Effector memory CD8-positive, alpha-beta T cell (primary cell): ENCODE results near the gene RAPGEF1.

ENCODE experiments used
- ATAC-seq: fragments of 150-1000 bp; cut with Tn5 transposase; replicated peaks from 2 replicates; pipeline ENCODE4 v1.10.0; 2021; ENCODE audit warnings: mild to moderate bottlenecking, moderate library complexity
- DNase-seq, 3 experiments: peaks; one replicate each; pipeline ENCODE4 v3.0.0; 2021
- H3K27ac Mint-ChIP-seq, 2 donors: one replicate each; pipeline ENCODE4 v1.8.0; 2022; ENCODE audit warnings: mild to moderate bottlenecking in 2 of 2, mixed read lengths in 2 of 2, moderate library complexity in 2 of 2
- H3K27me3 Mint-ChIP-seq, 2 donors: one replicate each; pipeline ENCODE4 v1.8.0; 2022; ENCODE audit warnings: mixed read lengths in 2 of 2
- H3K36me3 Mint-ChIP-seq: one replicate; pipeline ENCODE4 v1.8.0; 2022; ENCODE audit warnings: mild to moderate bottlenecking, moderate library complexity, mixed read lengths; ENCODE audit not compliant: insufficient read depth
- H3K4me1 Mint-ChIP-seq, 2 donors: one replicate each; pipeline ENCODE4 v1.8.0; 2022; ENCODE audit warnings: low read depth in 2 of 2, mixed read lengths in 2 of 2
- H3K4me3 Mint-ChIP-seq, 2 donors: one replicate each; pipeline ENCODE4 v1.8.0; 2022; ENCODE audit warnings: mild to moderate bottlenecking in 2 of 2, mixed read lengths in 2 of 2, moderate library complexity in 2 of 2
- H3K9me3 Mint-ChIP-seq, 2 donors: one replicate each; pipeline ENCODE4 v1.8.0; 2022; ENCODE audit warnings: mixed read lengths in 2 of 2

Gene RAPGEF1

GRCh38 chr9:131582056-131582455 is 157.8 kb downstream of the RAPGEF1 start:
- no peak for DNase-seq
- no peaks in the 10 kb centered on the region for H3K9me3 Mint-ChIP-seq
- peaks cover 37 to 50% of the 10 kb centered on the region in 2 donors for H3K4me1 Mint-ChIP-seq
- H3K4me3 Mint-ChIP-seq = no peak overlapping the region
- no peaks in the 10 kb centered on the region for H3K27me3 Mint-ChIP-seq
- H3K36me3 Mint-ChIP-seq = peaks cover 77% of the 10 kb centered on the region
- peak overlapping the region; percentile 53 to 75 for H3K27ac Mint-ChIP-seq
- no peak for ATAC-seq

DNA sequence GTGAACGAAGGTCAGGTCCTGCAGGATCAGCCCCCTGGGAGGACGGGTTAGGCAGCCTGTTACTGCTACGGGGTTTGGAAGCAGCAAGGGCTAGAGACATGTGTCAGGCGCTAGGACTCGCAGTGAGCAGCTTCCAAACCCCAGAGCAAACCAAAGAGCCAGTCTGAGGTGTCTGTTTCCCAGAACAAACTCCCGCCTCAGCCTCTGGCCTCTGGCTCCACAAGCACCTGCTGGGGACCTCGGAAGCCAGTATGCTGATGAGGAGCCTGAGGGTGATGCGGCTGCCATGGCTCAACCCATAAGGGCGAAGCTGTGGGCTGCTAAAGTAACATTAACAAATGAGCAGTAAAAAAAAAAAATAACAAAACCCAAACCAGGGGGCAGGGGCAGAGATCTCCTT is 159.5 kb downstream of the RAPGEF1 start:
- DNase-seq = no peak
- H3K9me3 Mint-ChIP-seq = no peaks in the 10 kb centered on the region
- H3K27me3 Mint-ChIP-seq = no peaks in the 10 kb centered on the region
- peak overlapping the region in 1 of 2 donors; percentile 66 for H3K27ac Mint-ChIP-seq
- H3K4me3 Mint-ChIP-seq = no peak overlapping the region
- peaks cover 83% of the 10 kb centered on the region for H3K36me3 Mint-ChIP-seq
- no peak for ATAC-seq
- peaks cover 27 to 39% of the 10 kb centered on the region in 2 donors for H3K4me1 Mint-ChIP-seq

DNA sequence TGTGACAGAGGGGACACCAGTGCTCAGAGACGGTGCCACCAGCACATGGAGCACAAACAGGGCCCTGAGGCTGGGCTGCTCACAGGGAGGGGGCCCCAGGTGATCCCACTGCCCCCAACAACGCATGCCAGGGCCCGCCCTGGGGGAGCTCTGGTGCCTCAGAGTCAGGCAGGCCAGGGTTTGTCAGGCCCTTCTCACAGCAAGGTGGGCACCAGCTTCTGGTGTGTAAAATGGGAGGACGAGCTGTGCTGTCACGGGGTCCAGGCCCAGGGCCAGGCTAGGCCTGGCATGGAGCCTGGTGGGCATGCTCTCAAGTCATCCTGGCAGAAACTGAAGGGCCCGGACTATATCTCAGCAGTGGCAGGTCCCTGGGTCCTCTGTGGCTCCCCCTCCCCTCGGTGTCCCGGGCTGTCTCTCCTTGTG is 160.1 kb downstream of the RAPGEF1 start:
- Mint-ChIP-seq H3K27ac (peak overlapping the region; percentile 86 to 93), H3K36me3 (peaks cover 84% of the 10 kb centered on the region), H3K27me3 (no peaks in the 10 kb centered on the region), H3K9me3 (no peaks in the 10 kb centered on the region), H3K4me3 (peak overlapping the region in 1 of 2 donors; percentile 71), H3K4me1 (peaks cover 22 to 33% of the 10 kb centered on the region in 2 donors)
- ATAC-seq = no peak
- DNase-seq = no peak

DNA sequence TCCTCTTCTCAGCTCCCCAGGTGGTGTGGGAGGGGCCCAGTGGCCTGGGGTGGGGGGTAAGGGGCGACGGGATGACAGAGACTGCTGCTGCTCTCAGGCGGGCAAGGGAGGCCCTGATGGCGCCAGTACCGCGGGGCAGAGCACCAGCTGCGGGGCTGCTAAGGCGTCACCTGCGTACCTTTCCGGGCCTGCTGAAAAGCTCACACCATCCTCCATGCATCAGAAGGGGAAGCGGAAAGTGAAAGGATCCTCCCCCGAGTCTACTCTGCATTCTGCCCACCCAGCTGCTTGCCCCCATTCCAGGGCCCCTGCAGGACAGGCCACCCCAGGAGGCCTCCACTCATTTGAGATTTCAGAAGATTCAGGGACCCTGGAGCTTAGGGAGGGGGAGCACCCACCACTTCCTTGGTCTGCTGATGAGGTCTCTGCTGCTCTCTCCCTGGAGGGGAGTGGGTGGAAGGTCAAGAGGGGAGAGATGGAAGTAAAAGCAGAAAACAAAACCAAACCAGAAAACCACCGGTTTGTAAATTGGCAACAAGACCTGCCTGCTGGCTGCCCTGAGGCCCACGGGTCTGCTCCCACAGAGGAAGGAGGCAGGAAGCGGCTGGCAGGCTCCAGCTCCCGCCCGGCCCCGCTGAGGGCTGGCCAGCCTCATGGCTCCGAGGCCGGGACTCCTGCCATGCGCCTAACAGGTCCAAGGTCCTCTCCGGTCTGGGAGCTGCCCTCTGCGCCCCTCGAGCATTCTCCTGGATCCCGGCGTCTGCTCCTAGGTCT is 161.0 kb downstream of the RAPGEF1 start:
- H3K9me3 Mint-ChIP-seq = no peaks in the 10 kb centered on the region
- H3K27ac Mint-ChIP-seq = peak overlapping the region; percentile 86 to 93
- H3K4me3 Mint-ChIP-seq = peak overlapping the region; percentile 50 to 71
- ATAC-seq (peak; percentile 96), DNase-seq (peak; percentile 45 to 49 (median 47))
- no peaks in the 10 kb centered on the region for H3K27me3 Mint-ChIP-seq
- peaks cover 84% of the 10 kb centered on the region for H3K36me3 Mint-ChIP-seq
- peaks cover 16 to 28% of the 10 kb centered on the region in 2 donors for H3K4me1 Mint-ChIP-seq

DNA sequence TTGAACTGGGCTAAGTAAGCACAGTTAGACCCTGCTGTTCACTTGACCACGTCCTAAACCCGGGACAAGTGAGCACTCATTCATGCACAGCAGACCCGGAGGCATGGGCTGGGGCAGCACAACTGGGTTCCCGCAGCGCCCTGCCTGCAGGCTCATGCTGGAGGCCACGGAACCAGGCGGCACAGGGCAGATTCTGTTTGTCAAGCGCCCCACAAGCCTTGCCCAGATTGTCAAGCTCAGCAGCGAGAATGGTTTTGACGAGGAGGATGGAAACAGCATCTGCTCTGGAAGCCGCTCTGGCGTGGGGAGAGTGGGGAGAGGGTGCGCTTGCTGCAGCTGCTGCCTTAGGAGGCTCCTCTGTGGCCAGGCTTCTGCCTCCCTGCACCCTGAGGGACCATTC is 161.9 kb downstream of the RAPGEF1 start:
- ATAC-seq (no peak), DNase-seq (no peak)
- Mint-ChIP-seq H3K4me3 (peak overlapping the region; percentile 50 to 71), H3K27me3 (no peaks in the 10 kb centered on the region), H3K9me3 (no peaks in the 10 kb centered on the region), H3K36me3 (peaks cover 83% of the 10 kb centered on the region), H3K4me1 (peaks cover 16 to 23% of the 10 kb centered on the region in 2 donors), H3K27ac (peak overlapping the region; percentile 86 to 93)

GRCh38 chr9:131577005-131578000 is 162.6 kb downstream of the RAPGEF1 start:
- Mint-ChIP-seq H3K27ac (peak overlapping the region; percentile 86 to 93), H3K27me3 (no peaks in the 10 kb centered on the region), H3K4me3 (peak overlapping the region in 1 of 2 donors; percentile 71), H3K36me3 (peaks cover 82% of the 10 kb centered on the region), H3K9me3 (no peaks in the 10 kb centered on the region), H3K4me1 (peaks cover 16 to 23% of the 10 kb centered on the region in 2 donors)
- ATAC-seq (no peak), DNase-seq (no peak)

DNA sequence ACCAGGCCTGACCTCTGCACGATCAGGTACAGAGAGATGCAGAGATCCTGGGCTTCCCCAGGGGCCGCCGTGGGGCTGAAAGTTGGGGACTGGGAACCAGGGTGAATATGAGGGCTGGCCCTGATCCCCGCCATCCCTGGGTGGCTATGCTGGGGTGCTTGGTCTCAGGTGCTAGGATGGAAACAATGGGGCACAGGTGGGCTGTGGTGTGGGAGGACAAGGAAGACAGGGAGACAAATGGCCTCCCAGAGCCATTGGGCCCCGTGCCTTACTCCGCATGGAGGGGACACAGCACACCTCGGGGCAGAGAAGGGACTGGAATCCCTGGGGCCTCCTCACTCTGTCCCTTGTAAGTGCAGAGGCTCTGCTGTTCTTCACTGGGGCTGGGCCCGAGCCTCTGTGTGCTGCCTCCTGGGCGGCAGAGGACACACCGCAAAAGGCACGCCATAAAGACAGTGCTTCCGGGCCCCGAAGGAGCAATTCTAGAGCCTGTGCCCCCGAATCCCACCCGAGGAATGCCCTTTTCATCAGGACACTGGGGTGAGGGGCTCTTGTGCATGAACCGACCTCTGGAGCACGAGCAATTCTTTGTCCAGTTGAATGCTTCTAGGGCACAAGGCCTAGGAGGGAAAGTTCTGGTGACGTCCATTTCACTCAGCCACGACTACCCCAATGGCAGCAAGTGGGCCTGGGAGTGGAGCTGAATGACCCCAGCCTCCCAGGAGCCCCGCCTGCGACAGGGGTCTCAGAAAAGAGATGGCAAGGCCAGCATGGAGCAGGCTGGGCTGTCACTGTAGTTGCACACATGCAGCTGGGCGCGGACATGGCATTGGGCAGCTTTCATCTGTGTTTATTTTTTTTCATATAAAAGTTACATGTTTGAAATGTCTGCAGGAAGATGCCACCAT is 163.7 kb downstream of the RAPGEF1 start:
- Mint-ChIP-seq H3K27ac (peak overlapping the region in 1 of 2 donors; percentile 17), H3K4me3 (peak overlapping the region in 1 of 2 donors; percentile 23), H3K9me3 (no peaks in the 10 kb centered on the region), H3K27me3 (no peaks in the 10 kb centered on the region), H3K4me1 (peaks cover 16 to 24% of the 10 kb centered on the region in 2 donors), H3K36me3 (peaks cover 78% of the 10 kb centered on the region)
- ATAC-seq = no peak
- no peak for DNase-seq

- peaks cover 73% of the 10 kb centered on the region for H3K36me3 Mint-ChIP-seq
Measured at GRCh38 chr9:131574730-131575640, 164.9 kb downstream of the RAPGEF1 start.

GRCh38 chr9:131567910-131568309 is 172.0 kb downstream of the RAPGEF1 start:
- ATAC-seq (no peak), DNase-seq (no peak)
- peak overlapping the region in 1 of 2 donors; percentile 10 for H3K27ac Mint-ChIP-seq
- peaks cover 36% of the 10 kb centered on the region for H3K36me3 Mint-ChIP-seq
- no peaks in the 10 kb centered on the region for H3K27me3 Mint-ChIP-seq
- no peak overlapping the region for H3K4me3 Mint-ChIP-seq
- no peaks in the 10 kb centered on the region for H3K9me3 Mint-ChIP-seq
- H3K4me1 Mint-ChIP-seq = peaks cover 0 to 4% of the 10 kb centered on the region in 2 donors

More at GRCh38 chr9:131574730-131575640, 164.9 kb downstream of the RAPGEF1 start:
- Mint-ChIP-seq H3K9me3 (no peaks in the 10 kb centered on the region), H3K4me1 (peaks cover 16 to 27% of the 10 kb centered on the region in 2 donors), H3K27me3 (no peaks in the 10 kb centered on the region), H3K4me3 (no peak overlapping the region), H3K27ac (peak overlapping the region; percentile 17 to 51)
- no peak for ATAC-seq
- DNase-seq = no peak

DNA sequence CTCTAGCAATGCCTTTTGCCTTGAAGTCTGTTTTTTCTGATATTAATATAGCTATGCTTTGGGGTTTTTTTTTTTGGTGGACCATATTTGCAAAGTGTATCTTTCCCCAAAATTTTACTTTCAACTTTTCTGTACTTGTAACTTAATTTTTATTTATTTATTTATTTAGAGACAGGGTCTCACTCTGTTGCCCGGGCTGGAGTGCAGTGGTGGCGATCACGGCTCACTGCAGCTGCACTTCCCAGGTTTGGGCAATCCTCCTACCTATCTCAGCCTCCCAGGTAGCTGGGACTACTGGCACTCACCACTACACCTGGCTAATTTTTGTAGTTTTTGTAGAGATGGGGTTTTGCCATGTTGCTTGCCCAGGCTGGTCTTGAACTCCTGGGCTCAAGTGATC is 173.7 kb downstream of the RAPGEF1 start:
- ATAC-seq = no peak
- H3K27me3 Mint-ChIP-seq = no peaks in the 10 kb centered on the region
- H3K9me3 Mint-ChIP-seq = no peaks in the 10 kb centered on the region
- no peak overlapping the region for H3K4me3 Mint-ChIP-seq
- H3K27ac Mint-ChIP-seq = no peak overlapping the region
- peaks cover 34% of the 10 kb centered on the region for H3K36me3 Mint-ChIP-seq
- peaks cover 0 to 2% of the 10 kb centered on the region in 2 donors for H3K4me1 Mint-ChIP-seq
- DNase-seq = no peak

GRCh38 chr9:131565369-131565768 is 174.5 kb downstream of the RAPGEF1 start:
- DNase-seq = no peak
- no peak for ATAC-seq
- Mint-ChIP-seq H3K4me1 (peaks cover 0 to 2% of the 10 kb centered on the region in 2 donors), H3K27me3 (no peaks in the 10 kb centered on the region), H3K9me3 (no peaks in the 10 kb centered on the region), H3K27ac (no peak overlapping the region), H3K4me3 (no peak overlapping the region), H3K36me3 (peaks cover 31% of the 10 kb centered on the region)
